Measurements from ENCODE around the gene SPTSSA.
A peak's percentile ranks its signal among the peaks of the same experiment; 100 is the strongest.
"Not testable (repeated sequence)": the region's sequence is repeated elsewhere in the genome, so short reads cannot be mapped to it uniquely, and the experiment has no call there.

Gene SPTSSA

DNA sequence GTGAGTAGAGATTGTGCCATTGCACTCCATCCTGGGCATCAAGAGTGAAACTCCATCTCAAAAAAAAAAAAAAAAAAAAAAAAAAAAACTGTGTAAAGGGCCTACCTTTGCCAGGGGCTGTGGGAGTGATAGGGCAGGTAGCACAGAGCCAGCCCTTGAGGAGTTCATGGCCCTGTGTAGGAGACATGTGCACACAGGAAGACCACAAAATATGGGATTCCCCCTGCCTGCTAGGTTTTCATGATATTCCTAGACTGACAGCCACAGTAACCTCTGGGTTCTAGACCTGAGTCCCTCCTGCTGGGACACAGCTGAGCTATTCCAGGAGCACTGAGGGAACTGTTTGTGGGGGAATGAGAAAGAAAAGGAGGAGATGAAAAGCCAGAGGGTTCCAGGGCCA is 8.3 kb upstream of the SPTSSA start:
- DNase-seq = no peak

DNA sequence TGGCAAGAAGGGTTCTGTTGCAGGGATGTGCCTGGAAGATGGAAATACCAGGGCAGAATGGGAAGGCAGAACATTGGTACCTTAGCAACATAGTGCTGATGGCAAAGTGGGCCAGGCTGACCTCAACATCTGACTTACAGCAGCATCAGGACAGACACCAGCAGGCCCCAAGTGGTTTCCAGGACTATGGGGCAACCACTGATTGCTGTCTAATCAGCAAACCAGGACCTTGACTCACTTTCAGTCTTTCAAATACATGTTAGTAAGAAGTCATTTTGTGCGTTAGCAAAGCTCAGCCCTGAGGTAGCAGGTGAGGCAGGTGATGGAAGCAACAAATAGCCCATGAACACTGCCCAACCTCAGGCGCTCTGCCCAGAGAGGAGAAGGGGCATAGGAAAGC is 4.7 kb upstream of the SPTSSA start:
- no peak for DNase-seq

DNA sequence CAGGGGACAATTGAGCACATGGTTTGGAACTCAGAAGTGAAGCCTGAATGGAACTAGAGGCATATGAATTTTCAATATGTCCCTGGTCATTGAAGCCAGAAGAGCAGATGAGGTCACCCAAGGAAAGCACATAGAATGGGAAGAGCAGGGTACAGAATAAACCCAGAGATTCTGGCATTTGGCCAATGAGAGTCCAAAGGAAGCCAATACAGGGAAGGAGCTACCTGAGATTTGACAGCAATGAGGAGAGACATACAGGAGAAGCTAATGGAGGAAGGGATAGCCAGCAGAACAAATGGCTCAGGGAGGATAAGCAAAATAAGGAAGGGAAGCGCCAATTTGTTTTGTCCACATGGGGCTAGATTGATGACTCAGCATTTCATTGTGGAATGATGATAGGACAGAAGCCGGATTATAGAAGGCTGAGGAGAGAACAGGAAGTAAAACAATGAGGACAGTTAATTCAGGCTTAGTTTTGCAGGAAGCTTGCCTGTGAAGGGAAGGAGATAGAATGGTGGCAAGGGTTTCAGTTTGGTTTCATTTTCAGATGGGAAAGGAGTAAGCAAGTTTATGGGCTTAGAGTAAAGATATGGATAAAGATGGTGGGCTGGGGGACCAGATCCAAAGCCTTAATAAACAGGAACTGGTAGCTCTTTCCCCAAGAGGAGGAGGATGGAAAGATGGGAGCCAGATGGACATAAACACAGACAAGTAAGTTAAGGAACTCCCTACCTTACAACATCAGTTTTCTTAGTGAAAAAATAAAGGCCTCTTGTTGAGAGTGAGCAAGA is 3.2 kb upstream of the SPTSSA start:
- DNase-seq = peak; percentile 88

DNA sequence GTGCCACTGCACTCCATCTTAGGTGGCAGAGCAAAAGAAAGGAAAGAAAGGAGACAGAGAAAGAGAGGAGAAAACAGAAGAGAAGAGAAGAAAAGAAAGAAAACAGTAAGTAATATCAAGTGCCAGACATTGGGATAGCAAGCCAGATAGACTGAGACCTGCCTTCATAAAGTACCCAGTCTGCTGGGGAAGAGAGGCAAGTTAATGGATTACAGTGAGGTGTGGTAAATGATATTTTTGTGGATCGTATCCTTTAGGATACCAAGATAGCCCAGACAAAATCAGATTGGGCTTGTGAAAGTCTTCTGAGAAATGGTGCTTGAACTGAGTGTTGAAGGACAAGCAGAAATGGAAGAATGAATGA is 1.5 kb upstream of the SPTSSA start:
- DNase-seq = no peak

DNA sequence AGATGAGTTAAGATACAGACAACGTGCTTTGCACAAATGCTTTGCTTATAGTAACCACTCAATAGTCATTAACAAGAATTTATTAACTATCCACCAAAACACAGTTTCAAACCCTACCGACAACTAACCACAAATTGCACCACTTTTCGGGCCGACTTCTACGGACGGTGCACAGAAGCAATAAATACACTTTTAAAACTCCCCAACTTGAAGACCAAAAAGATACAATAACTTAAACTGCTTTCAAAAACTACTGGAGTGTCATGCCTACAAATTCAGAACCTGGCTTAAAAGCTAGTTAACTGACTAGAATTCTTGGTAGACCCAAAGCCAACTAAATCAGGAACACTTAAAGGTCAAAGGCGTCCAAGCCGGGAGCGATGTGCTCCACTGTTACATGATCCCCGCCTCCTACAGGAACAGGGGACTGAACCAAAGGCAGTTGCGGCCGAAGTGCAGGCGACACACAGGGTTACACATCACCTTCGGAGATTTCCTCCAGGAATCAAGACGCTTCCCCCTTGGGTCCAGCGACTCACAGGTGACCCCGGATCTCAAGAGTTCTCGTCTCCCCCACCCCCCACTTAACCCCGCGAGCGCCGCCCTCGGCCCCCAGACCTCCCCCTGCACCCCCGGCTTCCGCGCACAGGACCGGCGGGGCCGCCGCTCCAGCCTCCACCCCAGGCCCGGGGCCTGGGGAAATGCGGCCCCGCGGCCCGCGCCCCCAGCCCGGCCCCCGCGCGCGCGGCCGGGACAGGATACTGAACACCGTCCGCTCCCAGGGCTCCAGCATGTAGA is 507 bp downstream of the SPTSSA start:
- DNase-seq = peak; percentile 29

DNA sequence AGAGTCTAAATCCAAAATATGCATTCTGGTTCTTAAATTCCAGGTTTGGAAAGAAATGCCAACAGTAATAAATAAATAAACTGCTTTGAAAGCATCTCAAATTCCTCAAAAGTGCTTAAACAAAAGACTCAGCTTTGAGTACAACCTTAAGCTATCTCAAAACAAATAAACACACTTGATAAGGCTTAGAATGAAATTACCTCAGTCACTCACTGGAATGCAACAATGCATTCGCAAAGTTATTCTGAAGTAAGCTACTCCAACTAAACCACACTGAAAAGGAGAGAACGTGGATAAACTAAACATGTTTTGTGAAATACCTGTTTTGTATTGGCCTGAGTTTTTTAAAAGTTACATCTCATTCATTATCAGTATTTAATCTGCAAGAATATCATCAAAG is 1.2 kb downstream of the SPTSSA start:
- DNase-seq = no peak

DNA sequence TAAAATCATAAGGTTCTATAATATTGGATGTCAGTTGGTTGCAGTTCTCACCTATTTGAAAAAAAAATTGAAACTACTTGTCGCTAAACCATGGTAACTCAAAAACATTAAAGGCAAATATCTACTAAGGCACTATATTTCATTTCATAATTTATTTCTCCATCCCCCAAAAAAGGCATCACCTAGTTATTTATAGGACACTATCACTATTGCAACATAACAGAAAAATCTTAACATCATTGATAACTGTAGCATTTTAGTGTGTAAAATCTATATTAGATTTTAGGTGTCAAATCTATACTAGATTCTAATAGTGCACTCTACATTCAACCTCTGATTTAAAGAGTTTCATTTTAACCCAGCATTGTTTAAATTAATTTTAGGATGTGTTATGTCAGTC is 1.7 kb downstream of the SPTSSA start:
- no peak for DNase-seq

DNA sequence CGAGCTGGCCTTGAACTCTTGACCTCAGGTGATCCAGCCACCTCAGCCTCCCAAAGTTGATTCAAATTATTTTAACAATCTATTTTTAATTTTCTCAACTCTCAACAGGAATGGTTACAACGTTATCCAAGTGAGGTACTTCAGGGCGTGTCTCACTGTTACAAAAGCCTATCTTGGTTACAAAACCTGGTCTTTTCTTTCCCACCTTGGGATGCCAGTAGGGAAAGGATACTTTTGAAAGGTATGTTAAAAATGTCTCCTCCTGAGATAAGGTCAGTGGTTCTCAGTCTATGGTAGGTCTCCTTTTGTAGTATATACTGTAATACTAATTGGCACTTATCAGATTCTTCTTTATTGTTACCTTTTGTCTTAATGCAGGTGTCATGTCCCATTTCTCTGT is 4.9 kb downstream of the SPTSSA start:
- DNase-seq = no peak

DNA sequence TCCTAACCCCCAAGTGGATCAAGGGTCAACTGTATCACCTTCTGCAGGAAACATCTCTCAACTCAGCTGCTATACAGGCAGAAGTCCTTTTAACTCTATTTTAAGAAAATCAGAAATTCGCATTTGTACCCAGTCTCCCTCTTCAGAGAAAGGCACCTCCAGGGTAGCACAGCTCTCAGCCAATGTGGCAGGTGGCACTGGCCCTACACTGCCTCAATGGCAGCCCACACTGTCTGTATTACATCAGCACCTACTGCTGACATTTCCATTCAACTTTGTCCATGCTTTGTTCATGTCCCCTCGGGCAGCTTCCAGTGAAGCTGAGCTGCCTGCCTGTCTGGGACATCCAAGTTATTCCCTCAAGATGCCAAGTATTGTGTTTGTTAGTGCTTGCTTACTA is 8.8 kb downstream of the SPTSSA start:
- DNase-seq = no peak

DNA sequence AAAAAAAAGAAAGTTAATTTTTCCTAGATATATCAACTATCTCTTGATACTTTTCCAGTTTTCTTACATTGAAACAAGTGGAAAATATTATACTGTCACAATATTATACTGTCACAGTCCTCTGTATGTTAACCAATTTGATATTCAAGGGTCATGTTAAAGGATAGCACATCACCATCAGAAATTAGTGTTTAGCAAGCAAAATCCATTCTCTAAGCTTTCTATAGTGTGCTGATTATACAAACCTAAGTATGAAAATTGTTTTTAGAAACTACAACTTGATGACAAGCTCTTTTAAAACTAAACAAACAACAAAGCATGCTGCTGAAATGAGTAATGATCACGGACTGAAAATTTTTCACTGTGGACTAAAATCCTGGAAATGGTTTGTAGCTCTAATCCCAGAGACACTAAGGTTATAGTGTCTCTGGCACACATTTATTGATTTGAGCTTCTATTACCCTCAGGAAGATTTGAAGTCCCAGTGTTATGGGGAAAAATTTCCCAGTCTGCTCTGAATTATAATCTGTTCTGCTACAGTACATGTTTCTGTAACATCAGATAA is 9.7 kb downstream of the SPTSSA start:
- no peak for DNase-seq

DNA sequence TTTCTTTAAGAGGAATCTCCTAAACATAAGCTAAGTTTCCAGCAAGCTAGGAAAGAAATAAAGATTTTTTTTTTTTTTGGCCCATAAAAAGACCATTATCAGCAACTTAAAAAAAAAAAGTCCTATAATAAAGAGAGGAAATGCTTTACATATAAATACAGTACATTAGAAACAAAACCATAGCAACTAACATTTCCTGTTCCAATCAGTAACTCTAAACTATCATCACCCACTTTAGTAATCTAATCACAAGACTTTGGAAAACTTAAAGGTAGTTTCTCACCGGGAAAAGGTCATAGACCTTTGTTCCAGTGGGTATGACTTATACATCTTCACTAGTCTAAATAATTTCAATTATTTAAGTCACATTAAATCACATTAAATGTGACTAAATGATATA is 11.1 kb downstream of the SPTSSA start:
- DNase-seq = no peak

DNA sequence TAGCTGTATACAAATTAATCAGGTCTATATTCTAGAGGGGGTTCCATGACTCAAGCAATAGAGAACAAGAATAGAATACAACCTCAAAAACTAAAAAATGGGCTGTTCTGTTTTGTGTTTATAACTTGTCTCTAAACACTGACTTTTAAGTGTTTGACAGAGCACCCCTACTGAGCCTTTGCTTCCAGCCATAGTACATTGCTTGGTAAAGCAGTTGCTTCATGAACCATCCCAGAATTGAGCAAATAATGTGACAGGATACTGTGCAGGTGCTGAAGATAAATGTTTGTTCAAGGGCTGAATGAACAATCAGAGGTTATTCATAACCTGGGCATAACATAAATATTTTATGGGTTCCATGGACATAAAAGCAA is 11.5 kb downstream of the SPTSSA start:
- DNase-seq = no peak

DNA sequence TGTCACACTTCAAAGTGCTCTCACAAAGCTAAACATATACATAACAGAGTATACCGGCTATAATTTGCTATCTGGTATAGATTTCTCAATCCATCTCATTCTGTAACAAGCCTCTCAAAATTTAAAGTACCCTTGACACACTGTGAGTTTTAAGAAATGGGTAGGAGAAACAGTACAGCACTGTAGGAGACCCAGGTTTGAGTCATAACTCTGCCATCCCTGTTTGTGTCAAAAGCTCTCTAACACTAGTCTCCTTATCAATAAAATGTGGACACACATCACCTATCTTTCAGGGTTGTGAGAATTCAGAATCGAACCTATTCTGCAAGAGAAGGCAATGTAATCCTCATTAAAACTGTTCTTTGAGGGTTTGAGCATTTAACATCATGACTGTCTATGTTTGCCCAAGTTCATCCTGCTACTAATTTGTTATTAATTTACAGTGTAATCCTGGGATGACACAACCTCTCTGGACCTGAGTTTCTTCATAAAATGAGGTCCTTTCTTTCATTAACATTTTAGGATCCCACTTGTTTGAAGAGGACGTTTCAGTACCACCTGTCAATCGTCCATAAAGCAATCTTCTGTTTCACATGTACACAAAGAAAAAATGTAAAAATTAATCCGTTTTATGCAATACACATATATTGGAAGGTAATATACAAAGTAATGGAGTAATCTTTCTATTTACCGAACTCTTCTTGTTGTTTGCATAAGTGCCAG is 12.1 kb downstream of the SPTSSA start:
- no peak for DNase-seq

DNA sequence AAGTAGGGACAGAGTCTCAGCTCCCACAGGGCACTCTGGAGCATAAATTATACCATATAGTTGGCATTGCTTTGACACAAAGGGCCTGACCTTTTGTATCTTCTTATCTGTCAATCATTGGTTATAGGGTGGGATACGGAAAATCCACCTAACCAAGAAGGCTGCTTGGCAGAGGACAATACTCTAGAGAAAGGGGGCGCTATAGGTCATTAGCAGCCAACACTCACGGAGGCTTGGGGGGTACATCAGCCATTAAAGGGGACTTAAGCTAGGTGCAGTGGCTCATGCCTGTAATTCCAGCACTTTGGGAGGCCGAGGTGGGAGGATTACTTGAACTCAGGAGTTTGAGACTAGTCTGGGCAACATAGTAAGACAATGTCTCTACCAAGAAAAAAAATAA is 22.9 kb downstream of the SPTSSA start:
- no peak for DNase-seq

DNA sequence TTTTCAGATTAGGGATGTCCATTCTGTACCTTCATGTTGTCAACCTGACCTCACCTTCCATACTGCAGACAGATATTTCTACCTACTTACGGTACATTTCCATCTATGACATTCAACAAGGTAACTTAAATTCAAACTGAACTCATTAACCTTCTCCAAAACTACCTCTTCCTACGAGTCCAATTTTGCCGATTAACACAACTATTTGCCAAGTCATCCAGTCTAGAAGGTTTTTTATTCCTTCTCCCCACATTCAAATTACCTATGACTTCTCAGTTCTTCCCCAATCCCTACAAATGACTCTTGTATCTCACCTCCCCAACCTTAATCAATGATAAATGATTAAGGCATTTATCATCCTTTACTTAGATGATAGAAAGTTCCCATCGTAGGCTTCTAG is 23.6 kb downstream of the SPTSSA start:
- DNase-seq = no peak

DNA sequence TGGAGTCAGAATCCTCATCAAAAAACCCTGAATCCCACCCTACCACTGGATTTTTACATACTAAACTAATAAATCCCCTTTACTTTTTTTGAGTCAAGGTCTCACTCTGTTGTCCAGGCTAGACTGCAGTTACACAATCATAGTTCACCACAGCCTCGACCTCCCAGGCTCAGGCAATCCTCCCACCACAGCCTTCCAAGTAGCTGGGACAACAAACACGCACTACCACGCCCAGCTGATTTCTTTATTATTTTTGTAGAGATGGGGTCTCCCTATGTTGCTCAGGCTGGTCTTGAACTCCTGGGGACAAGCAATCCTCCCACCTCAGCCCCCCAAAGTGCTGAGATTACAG is 24.3 kb downstream of the SPTSSA start:
- no peak for DNase-seq

DNA sequence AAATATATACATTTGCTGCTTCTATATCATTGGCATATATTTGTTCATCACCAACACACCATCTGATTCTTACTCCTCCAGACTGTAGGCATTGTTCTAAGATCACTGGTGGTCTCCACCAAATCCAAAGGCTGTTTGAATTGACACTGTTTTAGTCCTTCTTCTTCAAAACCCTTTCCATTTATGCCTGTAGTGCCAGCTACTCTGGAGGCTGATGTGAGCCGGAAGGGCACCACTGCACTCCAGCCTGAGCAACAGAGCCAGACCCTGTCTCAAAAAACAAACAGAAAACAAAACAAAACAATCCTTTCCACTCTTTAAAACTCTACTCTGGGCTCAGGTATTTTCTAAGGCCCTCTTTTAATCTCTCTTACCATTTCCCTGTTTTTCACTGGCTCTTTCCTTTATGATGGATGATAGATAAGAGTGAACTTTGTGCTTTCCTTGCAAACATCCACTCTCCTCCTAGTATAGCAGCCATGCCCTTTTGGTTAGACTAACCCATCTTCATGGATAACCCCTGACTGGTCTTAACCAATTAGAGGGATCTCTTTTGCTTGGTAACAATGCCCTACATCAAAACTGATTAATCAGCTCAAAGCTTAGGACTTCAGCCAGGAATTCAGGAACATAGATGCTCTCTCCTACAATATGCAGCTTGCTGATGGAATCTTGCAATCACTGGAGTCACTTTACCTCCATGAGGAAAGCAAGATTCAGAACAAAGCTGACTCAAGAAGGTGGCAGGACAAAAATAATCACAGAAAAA is 24.9 kb downstream of the SPTSSA start:
- no peak for DNase-seq

DNA sequence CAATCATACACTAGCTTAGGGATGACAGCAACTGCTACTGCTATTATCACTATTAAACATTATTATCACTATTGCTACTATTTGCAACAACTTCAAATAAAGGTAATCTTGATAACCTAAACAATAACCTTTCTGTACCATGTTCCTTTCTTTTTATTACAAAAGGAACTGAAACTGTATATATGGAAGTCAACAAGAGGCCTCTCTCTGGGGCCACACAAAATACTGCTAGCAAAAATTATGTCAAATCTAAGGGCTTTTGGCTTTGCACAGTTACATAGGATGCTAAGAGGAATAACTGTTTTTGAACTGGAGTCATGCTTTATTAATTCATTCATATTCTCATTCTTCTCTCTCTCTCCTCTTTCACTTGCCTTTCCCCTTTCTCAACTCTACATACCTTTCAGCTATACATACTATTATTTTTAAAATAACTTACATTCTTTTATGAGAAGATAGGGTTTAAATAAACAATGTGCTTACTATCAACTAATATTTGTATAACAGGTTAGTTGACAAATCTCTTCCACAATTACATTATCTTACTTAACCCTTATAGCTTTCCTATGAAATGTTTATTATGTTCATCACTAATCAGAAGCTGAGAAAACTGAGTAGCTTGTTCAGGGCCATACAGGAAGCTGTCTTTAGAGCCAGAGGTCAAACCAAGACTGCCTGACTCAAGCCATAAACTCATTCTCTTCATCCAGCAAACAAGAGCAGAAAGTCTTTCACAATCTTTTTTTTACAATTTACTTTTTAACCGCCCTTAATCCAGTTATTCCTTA is 25.7 kb downstream of the SPTSSA start:
- DNase-seq = peak; percentile 77

DNA sequence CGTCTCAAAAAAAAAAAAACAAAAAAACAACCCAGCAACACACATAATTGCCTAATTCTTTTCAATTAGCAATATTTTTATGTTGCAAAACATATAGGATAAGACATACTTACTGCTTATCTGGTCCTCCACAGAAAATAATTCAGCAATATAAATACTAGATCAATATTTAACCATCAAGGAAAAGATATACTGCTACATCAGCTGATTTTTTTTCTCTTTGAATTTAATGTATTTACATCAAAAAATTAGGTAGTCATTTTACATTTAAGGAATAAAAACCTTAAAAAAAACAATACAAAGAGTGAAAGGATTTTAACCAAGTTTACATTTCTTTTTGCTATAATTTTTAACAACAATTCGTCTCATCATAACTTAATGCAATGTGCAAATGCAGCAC is 28.1 kb downstream of the SPTSSA start:
- no peak for DNase-seq

DNA sequence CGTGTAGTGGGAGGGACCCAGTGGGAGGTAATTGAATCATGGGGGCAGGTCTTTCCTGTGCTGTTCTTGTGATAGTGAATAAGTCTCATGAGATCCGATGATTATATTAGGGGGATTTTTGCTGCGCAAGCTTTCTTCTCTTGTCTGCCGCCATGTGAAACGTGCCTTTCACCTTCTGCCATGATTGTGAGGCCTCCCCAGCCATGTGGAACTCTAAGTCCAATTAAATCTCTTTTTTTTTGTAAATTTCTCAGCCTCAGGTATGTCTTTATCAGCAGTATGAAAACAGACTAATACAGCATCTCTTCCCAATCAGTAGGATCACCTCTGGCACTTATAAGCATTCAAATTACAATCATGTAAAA is 34.0 kb downstream of the SPTSSA start:
- DNase-seq = not testable (repeated sequence)

DNA sequence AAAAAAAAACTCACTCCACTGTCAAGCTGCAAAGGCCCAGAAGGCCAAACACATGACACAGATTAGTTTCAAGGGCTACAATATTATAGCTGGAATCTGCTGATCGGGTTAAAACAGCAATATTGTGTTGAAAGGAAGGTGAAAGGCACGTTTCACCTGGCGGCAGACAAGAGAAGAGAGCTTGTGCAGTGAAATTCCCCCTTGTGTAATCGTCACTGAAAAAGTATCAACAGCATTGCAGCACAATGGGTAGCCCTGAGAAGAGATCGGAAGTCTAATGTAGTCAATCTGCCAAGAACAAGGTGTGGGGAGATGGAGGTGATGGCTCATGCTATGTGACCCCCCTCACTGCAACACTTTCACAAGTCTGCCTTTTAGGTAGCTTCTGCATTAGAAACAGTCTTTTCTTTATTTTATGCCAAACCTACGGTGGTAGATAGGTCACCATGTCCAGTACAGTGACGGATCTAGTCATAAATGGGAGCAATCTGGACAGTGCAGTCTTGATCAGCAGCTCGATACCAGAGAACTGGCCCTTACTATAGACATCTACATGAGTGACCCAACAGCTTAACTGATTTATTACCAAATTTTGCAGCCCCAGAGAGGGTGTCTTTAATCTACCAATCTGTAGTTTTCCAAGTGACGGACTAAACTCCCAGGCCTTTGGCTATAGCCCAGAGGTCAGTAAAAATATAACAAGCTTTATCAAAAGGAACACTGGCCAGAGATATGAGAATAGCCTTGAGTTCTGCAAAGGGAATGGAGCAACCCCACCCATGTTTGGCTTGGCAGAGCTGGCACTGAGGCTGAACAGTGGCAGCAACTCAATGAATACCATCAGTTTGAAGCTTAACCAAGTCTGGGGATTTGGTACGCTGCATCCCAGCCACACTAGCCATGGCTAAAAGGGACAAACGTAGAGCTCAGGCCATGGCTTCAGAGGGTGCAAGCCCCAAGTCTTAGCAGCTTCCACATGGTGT is 35.4 kb downstream of the SPTSSA start:
- no peak for DNase-seq

All from MV-4-11 (cell line).